ENCODE results near the gene LILRB3.
"Not testable (repeated sequence)": the region's sequence is repeated elsewhere in the genome, so short reads cannot be mapped to it uniquely, and the experiment has no call there.

Gene LILRB3

GRCh38 chr19:54218259-54218658, 4.5 kb downstream of the LILRB3 start:
- Histone ChIP-seq H4K20me1 (ENCODE audit: insufficient read depth) (no peaks in the 10 kb centered on the region), H3K4me3 (IDR thresholded peaks at IDR 0.05; ENCODE audit: insufficient read depth, low read depth, low read length) (no peak overlapping the region), H3K4me2 (no peak overlapping the region), H3K27ac (no peak overlapping the region), H2AFZ (ENCODE audit: low read depth) (no peak overlapping the region), H3K79me2 (ENCODE audit: insufficient read depth, low read depth) (no peaks in the 10 kb centered on the region), H3K9ac (no peak overlapping the region), H3K27me3 (ENCODE audit: insufficient read depth, low read depth) (no peaks in the 10 kb centered on the region; the same call in 1 of the 2 replicates), H3K4me1 (ENCODE audit: low read depth, poor library complexity, severe bottlenecking) (no peaks in the 10 kb centered on the region), H3K36me3 (ENCODE audit: insufficient read depth) (no peaks in the 10 kb centered on the region)
- TF ChIP-seq, protein P1, sequence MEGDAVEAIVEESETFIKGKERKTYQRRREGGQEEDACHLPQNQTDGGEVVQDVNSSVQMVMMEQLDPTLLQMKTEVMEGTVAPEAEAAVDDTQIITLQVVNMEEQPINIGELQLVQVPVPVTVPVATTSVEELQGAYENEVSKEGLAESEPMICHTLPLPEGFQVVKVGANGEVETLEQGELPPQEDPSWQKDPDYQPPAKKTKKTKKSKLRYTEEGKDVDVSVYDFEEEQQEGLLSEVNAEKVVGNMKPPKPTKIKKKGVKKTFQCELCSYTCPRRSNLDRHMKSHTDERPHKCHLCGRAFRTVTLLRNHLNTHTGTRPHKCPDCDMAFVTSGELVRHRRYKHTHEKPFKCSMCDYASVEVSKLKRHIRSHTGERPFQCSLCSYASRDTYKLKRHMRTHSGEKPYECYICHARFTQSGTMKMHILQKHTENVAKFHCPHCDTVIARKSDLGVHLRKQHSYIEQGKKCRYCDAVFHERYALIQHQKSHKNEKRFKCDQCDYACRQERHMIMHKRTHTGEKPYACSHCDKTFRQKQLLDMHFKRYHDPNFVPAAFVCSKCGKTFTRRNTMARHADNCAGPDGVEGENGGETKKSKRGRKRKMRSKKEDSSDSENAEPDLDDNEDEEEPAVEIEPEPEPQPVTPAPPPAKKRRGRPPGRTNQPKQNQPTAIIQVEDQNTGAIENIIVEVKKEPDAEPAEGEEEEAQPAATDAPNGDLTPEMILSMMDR (conservative IDR thresholded peaks at IDR 0.05; ENCODE audit: low read depth, low read length): no peak

DNA sequence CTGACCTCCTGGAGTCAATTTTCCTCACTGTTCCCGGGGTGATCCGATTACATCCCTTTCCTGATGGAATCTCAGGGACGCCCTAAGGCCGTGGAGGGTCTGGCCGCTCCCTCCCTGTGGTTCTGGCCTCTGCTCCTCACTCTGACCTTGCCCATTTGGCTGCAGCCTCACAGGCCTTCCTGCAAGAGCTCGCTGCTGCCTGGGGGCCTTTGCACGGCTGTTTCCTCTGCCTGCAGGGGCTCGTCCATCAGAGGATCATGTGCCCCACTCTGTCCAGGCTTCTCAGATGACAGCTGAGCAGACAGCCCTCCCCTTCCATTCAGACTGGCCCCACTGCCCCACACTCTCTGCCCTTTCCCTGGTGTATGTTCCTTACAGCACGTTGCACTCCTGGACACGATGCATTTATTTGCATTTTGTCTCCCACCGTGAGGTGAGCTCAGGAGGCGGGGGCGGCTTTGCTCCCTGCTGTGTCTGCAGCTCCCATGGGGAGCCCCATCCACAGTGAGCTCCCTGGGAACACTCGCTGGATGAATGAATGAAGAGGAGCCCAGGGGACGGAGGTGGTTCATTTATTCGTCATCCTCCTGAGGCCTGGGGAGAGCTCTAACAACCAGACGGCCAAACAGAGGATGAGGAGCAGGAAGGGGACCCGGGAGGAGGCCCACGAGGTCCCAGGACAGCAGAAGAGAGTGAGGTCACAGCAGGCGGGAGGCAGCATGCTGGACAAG, 5.1 kb downstream of the LILRB3 start:
- not testable (repeated sequence) for H3K36me3 ChIP-seq (ENCODE audit: insufficient read depth); H3K27me3 ChIP-seq (ENCODE audit: insufficient read depth, low read depth); H3K79me2 ChIP-seq (ENCODE audit: insufficient read depth, low read depth); H4K20me1 ChIP-seq (ENCODE audit: insufficient read depth); H3K4me2 ChIP-seq; H3K9ac ChIP-seq; H3K4me3 ChIP-seq (IDR thresholded peaks at IDR 0.05; ENCODE audit: insufficient read depth, low read depth, low read length); H3K27ac ChIP-seq; H2AFZ ChIP-seq (ENCODE audit: low read depth); H3K4me1 ChIP-seq (ENCODE audit: low read depth, poor library complexity, severe bottlenecking)

GRCh38 chr19:54216869-54217268, 5.9 kb downstream of the LILRB3 start:
- Histone ChIP-seq H3K36me3 (ENCODE audit: insufficient read depth) (no peaks in the 10 kb centered on the region), H3K4me1 (ENCODE audit: low read depth, poor library complexity, severe bottlenecking) (no peaks in the 10 kb centered on the region), H3K79me2 (ENCODE audit: insufficient read depth, low read depth) (no peaks in the 10 kb centered on the region), H4K20me1 (ENCODE audit: insufficient read depth) (no peaks in the 10 kb centered on the region), H3K4me2 (no peak overlapping the region), H3K9ac (no peak overlapping the region), H3K4me3 (IDR thresholded peaks at IDR 0.05; ENCODE audit: insufficient read depth, low read depth, low read length) (no peak overlapping the region), H3K27ac (no peak overlapping the region), H2AFZ (ENCODE audit: low read depth) (no peak overlapping the region), H3K27me3 (ENCODE audit: insufficient read depth, low read depth) (no peaks in the 10 kb centered on the region; the same call in 1 of the 2 replicates)
- TF ChIP-seq, protein P1 (conservative IDR thresholded peaks at IDR 0.05; ENCODE audit: low read depth, low read length): no peak

GRCh38 chr19:54214734-54215133, 8.1 kb downstream of the LILRB3 start:
- H3K4me1 ChIP-seq (ENCODE audit: low read depth, poor library complexity, severe bottlenecking): peaks cover 18% of the 10 kb centered on the region
- H3K79me2 ChIP-seq (ENCODE audit: insufficient read depth, low read depth); H3K27ac ChIP-seq; H2AFZ ChIP-seq (ENCODE audit: low read depth); H3K27me3 ChIP-seq (ENCODE audit: insufficient read depth, low read depth); H3K9ac ChIP-seq; H3K4me2 ChIP-seq; H3K4me3 ChIP-seq (IDR thresholded peaks at IDR 0.05; ENCODE audit: insufficient read depth, low read depth, low read length); H4K20me1 ChIP-seq (ENCODE audit: insufficient read depth); H3K36me3 ChIP-seq (ENCODE audit: insufficient read depth): not testable (repeated sequence)

- H4K20me1 ChIP-seq (ENCODE audit: insufficient read depth); H2AFZ ChIP-seq (ENCODE audit: low read depth); H3K4me2 ChIP-seq; H3K27me3 ChIP-seq (ENCODE audit: insufficient read depth, low read depth); H3K36me3 ChIP-seq (ENCODE audit: insufficient read depth); H3K4me3 ChIP-seq (IDR thresholded peaks at IDR 0.05; ENCODE audit: insufficient read depth, low read depth, low read length); H3K79me2 ChIP-seq (ENCODE audit: insufficient read depth, low read depth); H3K27ac ChIP-seq; H3K9ac ChIP-seq: not testable (repeated sequence)
- H3K4me1 ChIP-seq (ENCODE audit: low read depth, poor library complexity, severe bottlenecking): peaks cover 23% of the 10 kb centered on the region
Measured at GRCh38 chr19:54214217-54214616, 8.6 kb downstream of the LILRB3 start.

GRCh38 chr19:54211235-54211634, 11.6 kb downstream of the LILRB3 start:
- Histone ChIP-seq H4K20me1 (ENCODE audit: insufficient read depth) (peaks cover 15% of the 10 kb centered on the region; the same call in 1 of the 2 replicates), H3K4me2 (peak overlapping the region; percentile 10; the same call in 1 of the 2 replicates), H3K79me2 (ENCODE audit: insufficient read depth, low read depth) (no peaks in the 10 kb centered on the region; the same call in 1 of the 2 replicates), H3K4me1 (ENCODE audit: low read depth, poor library complexity, severe bottlenecking) (peaks cover 52% of the 10 kb centered on the region), H3K36me3 (ENCODE audit: insufficient read depth) (peaks cover 9% of the 10 kb centered on the region; the same call in 1 of the 2 replicates), H3K4me3 (IDR thresholded peaks at IDR 0.05; ENCODE audit: insufficient read depth, low read depth, low read length) (no peak overlapping the region), H3K9ac (no peak overlapping the region), H2AFZ (ENCODE audit: low read depth) (no peak overlapping the region), H3K27me3 (ENCODE audit: insufficient read depth, low read depth) (no peaks in the 10 kb centered on the region), H3K27ac (peak overlapping the region; percentile 41)
- TF ChIP-seq, protein P1 (conservative IDR thresholded peaks at IDR 0.05; ENCODE audit: low read depth, low read length): no peak

Measured in KMS-11 (cell line).